GM19351 (cell line): ENCODE measurements around the gene SNX12.
A peak's percentile ranks its signal among the peaks of the same experiment; 100 is the strongest.

ENCODE experiments used
- ATAC-seq: cut with Tn5 transposase; IDR thresholded peaks from one replicate; pipeline ENCODE4 v1.9.1; 2021; ENCODE audit warnings: mild to moderate bottlenecking, moderate library complexity; ENCODE audit not compliant: unreplicated experiment

Gene SNX12

GRCh38 chrX:71068044-71068918 is at the start of gene SNX12:
SNX12 (minus strand) TSS chrX:71068334; CDS start chrX:71068306, 28 bp downstream.
- peak; percentile 93 for ATAC-seq

- no peak for ATAC-seq
Observed at GRCh38 chrX:71117358-71117757, 49.2 kb upstream of the SNX12 start.

- ATAC-seq: peak; percentile 31
Observed at GRCh38 chrX:71111921-71112431, 43.8 kb upstream of the SNX12 start.

- peak; percentile 85 for ATAC-seq
Observed at GRCh38 chrX:71111141-71111843, 43.2 kb upstream of the SNX12 start, which contains the start of gene IL2RG. IL2RG (minus strand) TSS chrX:71111577; CDS start chrX:71111539, 38 bp downstream.

- no peak for ATAC-seq
Observed at GRCh38 chrX:71109051-71109450, 40.9 kb upstream of the SNX12 start.

- no peak for ATAC-seq
Observed at GRCh38 chrX:71107762-71108360, 39.7 kb upstream of the SNX12 start.

- no peak for ATAC-seq
Observed at GRCh38 chrX:71107245-71107644, 39.1 kb upstream of the SNX12 start.

- no peak for ATAC-seq
Observed at GRCh38 chrX:71106427-71106826, 38.3 kb upstream of the SNX12 start, which contains the start of gene CXorf65. CXorf65 (minus strand) TSS chrX:71106740; CDS start chrX:71106556, 184 bp downstream.

- no peak for ATAC-seq
Observed at GRCh38 chrX:71105628-71106027, 37.5 kb upstream of the SNX12 start.

- ATAC-seq: peak; percentile 44
Observed at GRCh38 chrX:71103110-71103983, 35.2 kb upstream of the SNX12 start.

GRCh38 chrX:71102292-71102691 is 34.2 kb upstream of the SNX12 start:
- no peak for ATAC-seq

GRCh38 chrX:71100581-71101505 is 32.7 kb upstream of the SNX12 start:
- ATAC-seq: no peak

GRCh38 chrX:71099736-71100135 is 31.6 kb upstream of the SNX12 start:
- no peak for ATAC-seq

GRCh38 chrX:71098951-71099506 is 30.9 kb upstream of the SNX12 start:
- no peak for ATAC-seq

GRCh38 chrX:71098302-71098701 is 30.2 kb upstream of the SNX12 start:
- ATAC-seq: no peak

GRCh38 chrX:71096760-71097032 is 28.6 kb upstream of the SNX12 start:
- no peak for ATAC-seq

- peak; percentile 20 for ATAC-seq
Observed at GRCh38 chrX:71095981-71096759, 28.0 kb upstream of the SNX12 start.

GRCh38 chrX:71095555-71095980 is 27.4 kb upstream of the SNX12 start, which contains the start of gene FOXO4:
FOXO4 (plus strand) TSS chrX:71095851; CDS start chrX:71096529, 678 bp downstream.
- ATAC-seq: peak; percentile 94
